Esophagus squamous epithelium (tissue), 5 donors: ENCODE measurements around the gene THEM5. TPM values are rescaled to one million over a fixed set of nuclear protein-coding genes. Genes with fewer than 3 reads are reported as not detected.

Experiments
- DNase-seq: peaks from one replicate; lab custom pipeline; 2025; lab: John Stamatoyannopoulos, UW
- H3K27ac ChIP-seq, 4 donors: fragments of 200-600 bp; sonication (generic); one replicate each; pipeline ENCODE4 v1.5.1; 2016 to 2019; ENCODE audit warnings: mild to moderate bottlenecking in 1 of 4
- H3K27me3 ChIP-seq, 4 donors: fragments of 200-600 bp; sonication (generic); 1 replicate in 3 of 4; 2 replicates in 1 of 4; pipeline versions ENCODE4 v1.5.1 to v1.6.0; 2017 to 2021; ENCODE audit warnings: antibody characterized with exemption in 1 of 4
- H3K36me3 ChIP-seq, 3 donors: fragments of 200-600 bp; sonication (generic); one replicate each; pipeline ENCODE4 v1.5.1; 2016 to 2019
- H3K4me1 ChIP-seq, 3 donors: fragments of 200-600 bp; sonication (generic); one replicate each; pipeline ENCODE4 v1.5.1; 2017 to 2019
- H3K4me3 ChIP-seq, 4 donors: fragments of 200-600 bp; sonication (generic); 1 replicate in 3 of 4; 2 replicates in 1 of 4; pipeline ENCODE4 v1.5.1; 2016 to 2019; ENCODE audit warnings: mild to moderate bottlenecking in 2 of 4, moderate library complexity in 1 of 4
- H3K9me3 ChIP-seq, 3 donors: fragments of 200-600 bp; sonication (generic); one replicate each; pipeline ENCODE4 v1.5.1; 2016 to 2019
- POLR2A ChIP-seq, 4 donors: fragments of 450-650 bp; IDR thresholded peaks; one replicate each; pipeline ENCODE4 v1.6.1; 2017; ENCODE audit warnings: antibody characterized with exemption in 4 of 4, mild to moderate bottlenecking in 4 of 4, moderate library complexity in 3 of 4
- WGBS, 2 donors: methylation state at CpG; one replicate each; pipeline ENCODE4 v1.1.5; 2018; 5-methylcytosine and 5-hydroxymethylcytosine counted together
- intact Hi-C: fragments of 100-400 bp; cut with DNase I; formaldehyde crosslinking; loops from one replicate; pipeline ENCODE4 v1.15.0; 2022
- total RNA-seq, 4 donors: library from RNA; depleted of rRNA; stranded (reverse); fragments of >200 nt; gene quantifications; one replicate each; pipeline ENCODE4 v1.1.0, GENCODE V29; 2016
- TF ChIP-seq, protein P1 (sequence below), 6 experiments: fragments of 450-650 bp in 4 of 6; fragments of 200-600 bp in 2 of 6; sonication (generic) in 2 of 6; IDR thresholded peaks; one replicate each; pipeline ENCODE4 v1.5.1; 2016 to 2019; ENCODE audit warnings: antibody characterized with exemption in 6 of 6, mild to moderate bottlenecking in 4 of 6, moderate library complexity in 4 of 6
- donor health status: DM: yes; HTN: yes; CAD: no.

The THEM5 gene
- total RNA-seq, 4 donors from 2014 or later, result 0.76 to 1.7 TPM; not detected in 2

DNA sequence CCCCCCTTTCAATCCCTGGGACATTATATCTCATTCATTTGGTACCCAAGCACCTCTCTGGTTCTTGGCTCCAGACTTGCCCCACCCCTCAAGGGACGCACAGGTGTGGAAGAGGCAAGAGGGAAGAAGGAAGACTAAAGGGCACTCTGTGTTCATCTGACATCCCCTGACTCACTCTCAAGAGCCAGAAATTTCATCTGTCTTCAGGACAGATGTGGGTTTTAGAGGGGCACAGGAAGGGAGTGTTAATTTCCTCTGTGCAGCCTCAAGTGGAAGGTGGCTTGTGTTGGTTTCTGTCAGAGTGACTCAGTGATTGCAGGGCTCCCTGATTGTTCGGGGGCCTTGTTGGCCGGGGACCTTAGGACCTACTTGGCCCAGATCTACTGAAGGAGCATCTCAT is 16.3 kb downstream of the THEM5 start:
- Histone ChIP-seq H3K27ac (peak overlapping the region in 3 of 4 donors; percentile 29 to 88 (median 68)), H3K27me3 (peaks cover 0 to 41% (median 0%) of the 10 kb centered on the region in 4 donors), H3K4me1 (peaks cover 17 to 59% (median 26%) of the 10 kb centered on the region in 3 donors), H3K36me3 (no peaks in the 10 kb centered on the region), H3K9me3 (no peaks in the 10 kb centered on the region), H3K4me3 (no peak overlapping the region)
- TF ChIP-seq, protein P1, sequence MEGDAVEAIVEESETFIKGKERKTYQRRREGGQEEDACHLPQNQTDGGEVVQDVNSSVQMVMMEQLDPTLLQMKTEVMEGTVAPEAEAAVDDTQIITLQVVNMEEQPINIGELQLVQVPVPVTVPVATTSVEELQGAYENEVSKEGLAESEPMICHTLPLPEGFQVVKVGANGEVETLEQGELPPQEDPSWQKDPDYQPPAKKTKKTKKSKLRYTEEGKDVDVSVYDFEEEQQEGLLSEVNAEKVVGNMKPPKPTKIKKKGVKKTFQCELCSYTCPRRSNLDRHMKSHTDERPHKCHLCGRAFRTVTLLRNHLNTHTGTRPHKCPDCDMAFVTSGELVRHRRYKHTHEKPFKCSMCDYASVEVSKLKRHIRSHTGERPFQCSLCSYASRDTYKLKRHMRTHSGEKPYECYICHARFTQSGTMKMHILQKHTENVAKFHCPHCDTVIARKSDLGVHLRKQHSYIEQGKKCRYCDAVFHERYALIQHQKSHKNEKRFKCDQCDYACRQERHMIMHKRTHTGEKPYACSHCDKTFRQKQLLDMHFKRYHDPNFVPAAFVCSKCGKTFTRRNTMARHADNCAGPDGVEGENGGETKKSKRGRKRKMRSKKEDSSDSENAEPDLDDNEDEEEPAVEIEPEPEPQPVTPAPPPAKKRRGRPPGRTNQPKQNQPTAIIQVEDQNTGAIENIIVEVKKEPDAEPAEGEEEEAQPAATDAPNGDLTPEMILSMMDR (IDR thresholded peaks at IDR 0.05), result no peak
- no peak for TF ChIP-seq POLR2A (IDR thresholded peaks at IDR 0.05)
- intact Hi-C loops, result no loop called here
- DNase-seq, result no peak
- WGBS, 2 donors, result 40% methylated on average over 1 of the region's 3 CpGs; no CpG with 5 or more reads in 1 of the 2 donors

DNA sequence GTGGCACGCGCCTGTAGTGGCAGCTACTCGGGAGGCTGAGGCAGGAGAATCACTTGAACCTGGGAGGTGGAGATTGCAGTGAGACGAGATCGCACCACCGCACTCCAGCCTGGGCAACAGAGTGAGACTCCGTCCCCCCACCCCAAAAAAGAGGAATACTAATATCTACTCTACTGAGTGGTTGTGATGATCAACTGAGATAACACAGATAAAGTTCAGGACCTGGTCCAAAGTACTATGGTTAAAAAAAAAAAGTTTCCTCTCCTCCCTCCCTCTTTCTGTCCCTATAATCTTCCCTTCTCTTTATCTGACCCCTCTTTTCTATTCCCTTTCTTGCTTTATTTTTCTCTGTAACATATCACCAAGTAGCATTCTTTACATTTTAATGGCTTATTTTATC is 17.9 kb downstream of the THEM5 start:
- WGBS, 2 donors, result 93 to 100% methylated on average over 4 to 7 of the region's 7 CpGs
- no peak for TF ChIP-seq POLR2A (IDR thresholded peaks at IDR 0.05)
- TF ChIP-seq, protein P1 (IDR thresholded peaks at IDR 0.05), result no peak
- intact Hi-C loops, result no loop called here
- no peak overlapping the region for H3K4me3 ChIP-seq
- no peak for DNase-seq
- no peaks in the 10 kb centered on the region for H3K9me3 ChIP-seq
- H3K4me1 ChIP-seq, result peaks cover 23 to 72% (median 34%) of the 10 kb centered on the region in 3 donors
- no peak overlapping the region for H3K27ac ChIP-seq
- peaks cover 0 to 40% (median 0%) of the 10 kb centered on the region in 4 donors for H3K27me3 ChIP-seq
- no peaks in the 10 kb centered on the region for H3K36me3 ChIP-seq

DNA sequence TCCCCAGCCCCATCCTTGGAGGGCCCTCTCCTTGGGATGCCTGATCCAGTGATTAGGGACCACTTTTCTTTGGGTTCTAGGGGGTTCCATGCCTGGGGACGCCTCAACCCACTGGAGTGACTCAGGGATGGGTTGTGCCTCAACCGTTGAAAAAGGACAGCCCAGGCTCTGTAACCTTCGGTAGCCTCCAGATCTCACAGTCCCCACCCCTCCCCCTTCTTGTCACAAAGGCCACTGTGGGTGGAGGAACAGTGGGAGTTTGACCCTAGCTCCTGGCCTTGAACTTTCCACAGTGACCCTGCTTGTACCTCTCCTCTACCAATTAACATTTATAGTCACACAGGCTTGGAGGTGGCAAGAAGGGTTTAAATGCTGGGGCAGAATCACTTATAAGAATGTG is 19.3 kb downstream of the THEM5 start:
- H3K27me3 ChIP-seq, result peaks cover 0 to 26% (median 0%) of the 10 kb centered on the region in 4 donors
- peaks cover 20 to 72% (median 23%) of the 10 kb centered on the region in 3 donors for H3K4me1 ChIP-seq
- H3K36me3 ChIP-seq, result no peaks in the 10 kb centered on the region
- H3K27ac ChIP-seq, result no peak overlapping the region
- no peak for DNase-seq
- TF ChIP-seq, protein P1 (IDR thresholded peaks at IDR 0.05), result no peak
- TF ChIP-seq POLR2A (IDR thresholded peaks at IDR 0.05), result no peak
- no peak overlapping the region for H3K4me3 ChIP-seq
- H3K9me3 ChIP-seq, result no peaks in the 10 kb centered on the region
- intact Hi-C loops, result no loop called here
- WGBS, 2 donors, result 50% methylated on average over 2 of the region's 3 CpGs; no CpG with 5 or more reads in 1 of the 2 donors

DNA sequence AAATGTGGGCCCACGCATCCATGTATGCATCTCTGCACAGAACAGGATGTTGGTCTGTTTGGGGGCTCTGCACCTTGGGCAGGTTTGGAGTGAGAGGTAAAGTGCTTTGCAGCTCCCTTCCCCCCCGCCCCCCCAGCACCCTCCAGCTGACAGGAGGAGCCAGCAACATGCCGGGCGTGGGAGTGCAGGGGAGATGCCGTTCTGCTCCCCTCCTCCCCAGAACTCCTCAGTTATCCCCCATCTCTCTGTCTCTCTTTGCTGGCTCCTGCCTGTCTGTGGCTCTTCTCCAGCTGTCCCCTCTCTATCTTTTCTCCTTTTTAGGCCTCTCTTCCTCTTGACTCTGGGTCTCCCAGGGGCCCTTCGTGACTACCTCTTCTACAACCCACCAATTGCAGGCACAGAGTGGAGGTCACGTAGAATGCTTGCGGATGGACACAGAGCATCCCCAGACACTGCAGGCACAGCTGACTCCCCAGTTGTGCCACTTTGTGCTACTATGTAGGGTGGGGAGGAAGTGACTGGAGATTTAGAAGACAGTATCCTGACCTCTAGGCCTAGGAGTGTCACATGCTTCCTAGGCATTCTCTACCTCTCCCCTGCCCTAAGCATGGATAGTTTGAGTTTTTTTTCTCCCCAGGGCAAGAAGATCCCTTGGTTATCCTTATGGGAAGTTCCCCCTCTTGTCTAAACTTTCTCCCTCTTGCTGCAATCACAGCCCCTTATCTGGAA is 20.2 kb downstream of the THEM5 start:
- Histone ChIP-seq H3K27ac (no peak overlapping the region), H3K4me3 (no peak overlapping the region), H3K36me3 (no peaks in the 10 kb centered on the region), H3K27me3 (peaks cover 0 to 17% (median 0%) of the 10 kb centered on the region in 4 donors), H3K4me1 (peaks cover 14 to 72% (median 16%) of the 10 kb centered on the region in 3 donors), H3K9me3 (no peaks in the 10 kb centered on the region)
- DNase-seq, result no peak
- intact Hi-C loops, result no loop called here
- no peak for TF ChIP-seq POLR2A (IDR thresholded peaks at IDR 0.05)
- TF ChIP-seq, protein P1 (IDR thresholded peaks at IDR 0.05), result no peak
- WGBS, 2 donors, result 83 to 90% methylated on average over 1 to 6 of the region's 8 CpGs

DNA sequence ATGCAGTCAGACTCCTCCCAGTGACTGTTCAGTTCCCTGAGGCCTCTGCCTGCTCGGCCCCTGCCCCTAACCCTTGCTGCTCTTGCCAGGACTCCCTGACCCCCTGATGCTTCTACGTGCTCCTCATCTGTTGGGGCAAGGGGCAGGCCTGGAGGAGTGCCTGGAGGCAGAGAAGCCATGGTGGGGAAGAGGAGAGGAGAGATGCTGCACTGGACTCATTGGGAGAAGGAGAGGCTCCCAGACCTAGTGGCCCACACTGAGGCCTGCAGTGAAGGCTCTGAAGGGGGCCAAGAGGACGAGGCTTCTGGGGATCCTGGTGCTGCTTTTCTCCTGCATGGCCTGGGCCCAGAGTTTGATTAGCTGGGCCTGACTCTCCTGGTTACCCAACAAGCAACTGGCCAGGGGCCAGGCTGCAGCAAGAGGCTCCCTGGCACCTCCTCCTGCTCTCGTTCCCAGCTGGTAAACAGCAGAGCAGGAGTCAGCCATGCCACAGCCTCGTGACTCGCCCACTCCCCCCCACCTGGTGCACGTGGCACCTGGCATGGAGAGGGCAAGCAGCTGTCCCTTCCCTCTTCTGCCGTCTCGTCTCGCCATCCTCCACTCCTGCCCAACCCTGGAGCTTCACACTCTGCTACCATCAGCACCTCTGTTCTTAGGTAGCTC is 21.1 kb downstream of the THEM5 start:
- TF ChIP-seq, protein P1 (IDR thresholded peaks at IDR 0.05), result no peak
- no peak for TF ChIP-seq POLR2A (IDR thresholded peaks at IDR 0.05)
- Histone ChIP-seq H3K4me1 (peaks cover 14 to 69% (median 16%) of the 10 kb centered on the region in 3 donors), H3K36me3 (no peaks in the 10 kb centered on the region), H3K9me3 (no peaks in the 10 kb centered on the region), H3K27ac (peak overlapping the region in 3 of 4 donors; percentile 25 to 78 (median 65)), H3K4me3 (no peak overlapping the region), H3K27me3 (peaks cover 0 to 8% (median 0%) of the 10 kb centered on the region in 4 donors)
- intact Hi-C loops, result no loop called here
- no peak for DNase-seq
- WGBS, 2 donors, result 28 to 34% methylated on average over 6 to 7 of the region's 10 CpGs
